ENCODE results near the gene MYZAP. TPM values are rescaled to one million over a fixed set of nuclear protein-coding genes. Genes with fewer than 3 reads are reported as not detected.

MYZAP gene
- total RNA-seq, 1 donor from 2014 or later: 11.9 TPM

- H3K27ac Mint-ChIP-seq: no peak overlapping the region
- peaks cover 7% of the 10 kb centered on the region for H3K4me1 Mint-ChIP-seq (ENCODE audit: low read depth)
- H3K27me3 Mint-ChIP-seq: no peaks in the 10 kb centered on the region
- no peak overlapping the region for H3K4me3 Mint-ChIP-seq (ENCODE audit: low read depth)
- H3K36me3 Mint-ChIP-seq (ENCODE audit: insufficient read depth): no peaks in the 10 kb centered on the region
- H3K9me3 Mint-ChIP-seq (ENCODE audit: low read depth): no peaks in the 10 kb centered on the region
- TF ChIP-seq CTCF (IDR thresholded peaks at IDR 0.05; ENCODE audit: unreplicated experiment): no peak
- DNase-seq (ENCODE audit: low spot score, unreplicated experiment): no peak
Observed at GRCh38 chr15:57568299-57568698, 23.4 kb upstream of the MYZAP start.

- Mint-ChIP-seq H3K27me3 (no peaks in the 10 kb centered on the region), H3K36me3 (ENCODE audit: insufficient read depth) (no peaks in the 10 kb centered on the region), H3K9me3 (ENCODE audit: low read depth) (no peaks in the 10 kb centered on the region), H3K4me3 (ENCODE audit: low read depth) (no peak overlapping the region), H3K27ac (no peak overlapping the region), H3K4me1 (ENCODE audit: low read depth) (no peaks in the 10 kb centered on the region)
- DNase-seq (ENCODE audit: low spot score, unreplicated experiment): no peak
- TF ChIP-seq CTCF (IDR thresholded peaks at IDR 0.05; ENCODE audit: unreplicated experiment): no peak
Observed at GRCh38 chr15:57570340-57570739, 21.4 kb upstream of the MYZAP start.

- no peak overlapping the region for H3K27ac Mint-ChIP-seq
- H3K36me3 Mint-ChIP-seq (ENCODE audit: insufficient read depth): no peaks in the 10 kb centered on the region
- no peak for TF ChIP-seq CTCF (IDR thresholded peaks at IDR 0.05; ENCODE audit: unreplicated experiment)
- DNase-seq (ENCODE audit: low spot score, unreplicated experiment): no peak
- H3K4me1 Mint-ChIP-seq (ENCODE audit: low read depth): no peaks in the 10 kb centered on the region
- no peaks in the 10 kb centered on the region for H3K27me3 Mint-ChIP-seq
- no peak overlapping the region for H3K4me3 Mint-ChIP-seq (ENCODE audit: low read depth)
- H3K9me3 Mint-ChIP-seq (ENCODE audit: low read depth): no peaks in the 10 kb centered on the region
Observed at GRCh38 chr15:57570994-57571393, 20.7 kb upstream of the MYZAP start.

GRCh38 chr15:57571725-57572124, 20.0 kb upstream of the MYZAP start:
- no peak for DNase-seq (ENCODE audit: low spot score, unreplicated experiment)
- Mint-ChIP-seq H3K27me3 (no peaks in the 10 kb centered on the region), H3K4me1 (ENCODE audit: low read depth) (no peaks in the 10 kb centered on the region), H3K9me3 (ENCODE audit: low read depth) (no peaks in the 10 kb centered on the region), H3K27ac (no peak overlapping the region), H3K4me3 (ENCODE audit: low read depth) (no peak overlapping the region), H3K36me3 (ENCODE audit: insufficient read depth) (no peaks in the 10 kb centered on the region)
- TF ChIP-seq CTCF (IDR thresholded peaks at IDR 0.05; ENCODE audit: unreplicated experiment): no peak

GRCh38 chr15:57572468-57572867, 19.2 kb upstream of the MYZAP start:
- Mint-ChIP-seq H3K36me3 (ENCODE audit: insufficient read depth) (no peaks in the 10 kb centered on the region), H3K27ac (no peak overlapping the region), H3K4me3 (ENCODE audit: low read depth) (no peak overlapping the region), H3K9me3 (ENCODE audit: low read depth) (no peaks in the 10 kb centered on the region), H3K27me3 (no peaks in the 10 kb centered on the region), H3K4me1 (ENCODE audit: low read depth) (no peaks in the 10 kb centered on the region)
- TF ChIP-seq CTCF (IDR thresholded peaks at IDR 0.05; ENCODE audit: unreplicated experiment): no peak
- DNase-seq (ENCODE audit: low spot score, unreplicated experiment): no peak
